H1 (cell line): Measurements from ENCODE around the gene IRF3. TPM values are rescaled to one million over a fixed set of nuclear protein-coding genes. Genes with fewer than 3 reads are reported as not detected.

Experiments
- CTCF ChIA-PET: fragments of 300-600 bp; sonication (Branson Sonifier 250); formaldehyde crosslinking; loops from one replicate; lab custom pipeline; 2021; ENCODE audit not compliant: partially characterized antibody; lab: Charles Lee
- POLR2A ChIA-PET: fragments of 300-600 bp; sonication (Branson Sonifier 250); formaldehyde crosslinking; loops from one replicate; lab custom pipeline; 2021; ENCODE audit warnings: inconsistent platforms; ENCODE audit not compliant: partially characterized antibody; lab: Charles Lee
- DNase-seq, 2 experiments: peaks; one replicate each; pipeline versions ENCODE4 v3.0.0 to v3.0.0-alpha.2; 2010 to 2022; ENCODE audit warnings: low spot score in 2 of 2, low read depth in 1 of 2, mixed read lengths in 1 of 2
- FAIRE-seq: peaks from 2 replicates; lab custom pipeline; 2011; peaks lifted over from hg19 to GRCh38; lab: Jason Lieb, UNC
- H2AFZ ChIP-seq: 2 replicates; pipeline ENCODE4 v1.8.1; 2012; ENCODE audit warnings: low read length, inconsistent platforms
- H2AK5ac ChIP-seq: 2 replicates; pipeline ENCODE4 v1.6.1; 2013; ENCODE audit warnings: low read depth, low read length
- H2BK120ac ChIP-seq: replicated peaks from 2 replicates; pipeline ENCODE3; 2013; ENCODE audit warnings: low read depth, low read length, inconsistent platforms
- H2BK12ac ChIP-seq: 2 replicates; pipeline ENCODE4 v1.6.1; 2013; ENCODE audit warnings: low read depth, low read length
- H2BK15ac ChIP-seq: 2 replicates; pipeline ENCODE4 v1.6.1; 2013; ENCODE audit warnings: low read length
- H2BK20ac ChIP-seq: 2 replicates; pipeline ENCODE4 v1.6.1; 2013; ENCODE audit warnings: low read length
- H2BK5ac ChIP-seq: 2 replicates; pipeline ENCODE4 v1.6.1; 2013; ENCODE audit warnings: low read depth, low read length
- H3K14ac ChIP-seq: 2 replicates; pipeline ENCODE4 v1.6.1; 2013; ENCODE audit warnings: inconsistent platforms; ENCODE audit not compliant: insufficient read length
- H3K18ac ChIP-seq: 2 replicates; pipeline ENCODE4 v1.6.1; 2013; ENCODE audit warnings: low read length; ENCODE audit errors: extremely low read depth
- H3K23ac ChIP-seq: 2 replicates; pipeline ENCODE4 v1.6.1; 2013; ENCODE audit warnings: inconsistent platforms; ENCODE audit not compliant: insufficient read length
- H3K23me2 ChIP-seq: 2 replicates; pipeline ENCODE4 v1.6.1; 2013; ENCODE audit warnings: low read depth, low read length
- H3K27ac ChIP-seq: 2 replicates; pipeline ENCODE4 v1.6.1; 2011; ENCODE audit warnings: low read depth, low read length, inconsistent platforms
- H3K27me3 ChIP-seq, 4 experiments: replicated peaks in 1 of 4; 1 replicate in 1 of 4; 2 replicates in 3 of 4; pipeline versions ENCODE4 v1.6.1 to v1.8.1; 2011 to 2013; ENCODE audit warnings: low read length in 3 of 4, mild to moderate bottlenecking in 3 of 4, inconsistent platforms in 2 of 4, mixed read lengths in 2 of 4, moderate library complexity in 1 of 4; ENCODE audit not compliant: control insufficient read depth in 3 of 4, insufficient read depth in 3 of 4; ENCODE audit errors: extremely low read depth in 1 of 4
- H3K36me3 ChIP-seq, 4 experiments: 2 replicates each; pipeline versions ENCODE4 v1.6.1 to v1.8.1; 2011 to 2013; ENCODE audit warnings: mild to moderate bottlenecking in 4 of 4, low read length in 3 of 4, moderate library complexity in 2 of 4, control low read depth in 1 of 4, inconsistent platforms in 1 of 4; ENCODE audit not compliant: insufficient read depth in 4 of 4, control insufficient read depth in 2 of 4
- H3K4ac ChIP-seq: replicated peaks from 2 replicates; pipeline ENCODE3; 2013; ENCODE audit warnings: low read length, low read depth, mixed read lengths, inconsistent platforms; ENCODE audit not compliant: insufficient read length
- H3K4me1 ChIP-seq, 4 experiments: replicated peaks in 1 of 4; 1 replicate in 1 of 4; 2 replicates in 3 of 4; pipeline versions ENCODE4 v1.6.1 to v1.8.1; 2011 to 2013; ENCODE audit warnings: low read length in 3 of 4, inconsistent platforms in 2 of 4, mixed read lengths in 1 of 4; ENCODE audit not compliant: insufficient read depth in 4 of 4, control insufficient read depth in 3 of 4
- H3K4me2 ChIP-seq, 2 experiments: 2 replicates each; pipeline versions ENCODE4 v1.6.1 to v1.8.1; 2011 to 2013; ENCODE audit warnings: low read depth in 2 of 2, low read length in 2 of 2, control low read depth in 1 of 2, inconsistent platforms in 1 of 2, mild to moderate bottlenecking in 1 of 2; ENCODE audit not compliant: insufficient read depth in 1 of 2
- H3K4me3 ChIP-seq, 4 experiments: fragments of 200-600, 300-600 bp in 1 of 4; sonication (generic), shearing (Covaris generic), sonication (Bioruptor Twin) in 1 of 4; 2 replicates each; pipeline versions ENCODE4 v1.5.1 to v1.8.1; 2011 to 2016; ENCODE audit warnings: low read length in 4 of 4, low read depth in 3 of 4, control low read depth in 2 of 4, inconsistent platforms in 2 of 4, mild to moderate bottlenecking in 2 of 4, mixed read lengths in 1 of 4, moderate library complexity in 1 of 4; ENCODE audit not compliant: insufficient read depth in 2 of 4; ENCODE audit errors: extremely low read depth in 1 of 4
- H3K56ac ChIP-seq: replicated peaks from 2 replicates; pipeline ENCODE3; 2013; ENCODE audit warnings: low read depth, mild to moderate bottlenecking, mixed read lengths, low read length, inconsistent platforms; ENCODE audit not compliant: insufficient read length
- H3K79me1 ChIP-seq: 2 replicates; pipeline ENCODE4 v1.6.1; 2013; ENCODE audit warnings: low read depth, low read length, control low read depth
- H3K79me2 ChIP-seq, 2 experiments: 2 replicates each; pipeline versions ENCODE4 v1.6.1 to v1.8.1; 2012 to 2013; ENCODE audit warnings: low read length in 2 of 2, mild to moderate bottlenecking in 2 of 2, inconsistent platforms in 1 of 2; ENCODE audit not compliant: insufficient read depth in 2 of 2, control insufficient read depth in 1 of 2
- H3K9ac ChIP-seq, 4 experiments: replicated peaks in 1 of 4; 1 replicate in 1 of 4; 2 replicates in 3 of 4; pipeline versions ENCODE4 v1.6.1 to v1.8.1; 2011 to 2013; ENCODE audit warnings: low read depth in 3 of 4, low read length in 3 of 4, control low read depth in 2 of 4, mild to moderate bottlenecking in 2 of 4, moderate library complexity in 2 of 4, inconsistent platforms in 1 of 4; ENCODE audit errors: extremely low read depth in 1 of 4
- H3K9me3 ChIP-seq, 2 experiments: 2 replicates each; pipeline versions ENCODE4 v1.6.1 to v1.8.1; 2012 to 2013; ENCODE audit warnings: mild to moderate bottlenecking in 2 of 2, moderate library complexity in 2 of 2, control low read depth in 1 of 2, inconsistent platforms in 1 of 2, low read depth in 1 of 2, low read length in 1 of 2, mixed read lengths in 1 of 2; ENCODE audit not compliant: insufficient read depth in 2 of 2
- H4K20me1 ChIP-seq, 2 experiments: replicated peaks in 1 of 2; 2 replicates each; pipeline versions ENCODE3 to v1.8.1; 2011 to 2013; ENCODE audit warnings: inconsistent platforms in 2 of 2, low read length in 2 of 2, mild to moderate bottlenecking in 1 of 2; ENCODE audit not compliant: insufficient read depth in 2 of 2, control insufficient read depth in 1 of 2
- H4K5ac ChIP-seq: 2 replicates; pipeline ENCODE4 v1.6.1; 2013; ENCODE audit warnings: low read length, low read depth, mixed read lengths, inconsistent platforms; ENCODE audit not compliant: insufficient read length
- H4K8ac ChIP-seq: 2 replicates; pipeline ENCODE4 v1.8.0; 2013; ENCODE audit warnings: mild to moderate bottlenecking, moderate library complexity, low read length, inconsistent platforms; ENCODE audit not compliant: insufficient read depth; ENCODE audit errors: extremely low read depth
- H4K91ac ChIP-seq: replicated peaks from 2 replicates; pipeline ENCODE3; 2013; ENCODE audit warnings: low read length, mixed read lengths, inconsistent platforms; ENCODE audit not compliant: insufficient read length
- CBX5 ChIP-seq: fragments of 300-800, 300-1000 bp; sonication (generic); IDR thresholded peaks from 2 replicates; pipeline ENCODE4 v1.7.1; 2016; ENCODE audit warnings: antibody characterized with exemption, low read length, low read depth
- CHD1 ChIP-seq: IDR thresholded peaks from 2 replicates; pipeline ENCODE4 v1.6.1; 2012; ENCODE audit warnings: low read depth, low read length, improper control_type of control experiment
- CTBP2 ChIP-seq: IDR thresholded peaks from 2 replicates; pipeline ENCODE4 v1.7.0; 2011; ENCODE audit warnings: borderline replicate concordance, mild to moderate bottlenecking, moderate library complexity, mixed read lengths, low read length; ENCODE audit not compliant: insufficient read depth, insufficient read length
- JUND ChIP-seq: IDR thresholded peaks from 2 replicates; pipeline ENCODE4 v1.6.1; 2011; ENCODE audit warnings: mild to moderate bottlenecking, improper control_type of control experiment, low read length
- KDM1A ChIP-seq: fragments of 200-600, 300-600 bp; sonication (generic); IDR thresholded peaks from 2 replicates; pipeline ENCODE4 v1.7.1; 2016; ENCODE audit warnings: mild to moderate bottlenecking, low read length, borderline replicate concordance
- MAFK ChIP-seq: IDR thresholded peaks from 2 replicates; pipeline ENCODE4 v1.6.1; 2012; ENCODE audit warnings: low read depth, mild to moderate bottlenecking, improper control_type of control experiment, low read length
- NRF1 ChIP-seq: IDR thresholded peaks from 2 replicates; pipeline ENCODE4 v1.6.1; 2011; ENCODE audit warnings: mild to moderate bottlenecking, low read depth, low read length, improper control_type of control experiment
- RAD21 ChIP-seq, 2 experiments: IDR thresholded peaks in 1 of 2; conservative IDR thresholded peaks in 1 of 2; 2 replicates each; pipeline ENCODE4 v1.6.1; 2011; ENCODE audit warnings: low read depth in 2 of 2, low read length in 2 of 2, improper control_type of control experiment in 1 of 2, inconsistent platforms in 1 of 2, mild to moderate bottlenecking in 1 of 2, moderate library complexity in 1 of 2
- RFX5 ChIP-seq: IDR thresholded peaks from 2 replicates; pipeline ENCODE4 v1.6.1; 2011; ENCODE audit warnings: low read depth, low read length, improper control_type of control experiment, borderline replicate concordance
- SIN3A ChIP-seq, 2 experiments: IDR thresholded peaks in 1 of 2; conservative IDR thresholded peaks in 1 of 2; 2 replicates each; pipeline ENCODE4 v1.6.1; 2011 to 2012; ENCODE audit warnings: low read length in 2 of 2, improper control_type of control experiment in 1 of 2, low read depth in 1 of 2, mild to moderate bottlenecking in 1 of 2
- SRF ChIP-seq: IDR thresholded peaks from 2 replicates; pipeline ENCODE4 v1.6.1; 2011; ENCODE audit warnings: mild to moderate bottlenecking, low read depth, low read length, moderate library complexity
- YY1 ChIP-seq: IDR thresholded peaks from 2 replicates; pipeline ENCODE4 v1.6.1; 2011; ENCODE audit warnings: low read depth, mild to moderate bottlenecking, low read length
- WGBS, 2 experiments: shearing (Covaris generic) in 1 of 2; methylation state at CpG; one replicate each; pipeline versions ENCODE4 v1.1.6 to v1.1.7; 2013 to 2015; ENCODE audit warnings: low lambda C conversion rate in 2 of 2, mixed read lengths in 2 of 2, inconsistent platforms in 1 of 2, low coverage in 1 of 2, missing lambda C conversion rate in 1 of 2; ENCODE audit not compliant: insufficient replicate concordance in 2 of 2, insufficient coverage in 1 of 2, insufficient read length in 1 of 2; ENCODE audit errors: extremely low coverage in 1 of 2, missing lambda C conversion rate in 1 of 2; 5-methylcytosine and 5-hydroxymethylcytosine counted together
- polyA plus RNA-seq, 7 experiments: library from polyadenylated mRNA; depleted of rRNA in 3 of 7; stranded (reverse) in 5 of 7; unstranded in 2 of 7; fragments of >200 nt in 5 of 7; fragments of 200-250 nt in 2 of 7; gene quantifications; 1 replicate in 5 of 7; 2 replicates in 1 of 7; 4 replicates in 1 of 7; pipeline versions ENCODE4 v1.2.1 to v1.2.3, GENCODE V29; 2011 to 2013; ENCODE audit warnings: missing spikeins in 2 of 7, mixed read lengths in 2 of 7
- total RNA-seq: library from RNA; stranded (reverse); fragmentation: NEBNext Ultra II Directional; extraction: Animal tissue kit (Norgen Biotek cat#: 25700); gene quantifications from 2 replicates; pipeline ENCODE4 v1.2.1, GENCODE V29; 2021

Gene IRF3
- total and polyA plus RNA-seq, 2 of the 8 experiments (the other 6 are each of a cell fraction or from before 2014, with no cell fraction given), result 103 to 114 TPM

DNA sequence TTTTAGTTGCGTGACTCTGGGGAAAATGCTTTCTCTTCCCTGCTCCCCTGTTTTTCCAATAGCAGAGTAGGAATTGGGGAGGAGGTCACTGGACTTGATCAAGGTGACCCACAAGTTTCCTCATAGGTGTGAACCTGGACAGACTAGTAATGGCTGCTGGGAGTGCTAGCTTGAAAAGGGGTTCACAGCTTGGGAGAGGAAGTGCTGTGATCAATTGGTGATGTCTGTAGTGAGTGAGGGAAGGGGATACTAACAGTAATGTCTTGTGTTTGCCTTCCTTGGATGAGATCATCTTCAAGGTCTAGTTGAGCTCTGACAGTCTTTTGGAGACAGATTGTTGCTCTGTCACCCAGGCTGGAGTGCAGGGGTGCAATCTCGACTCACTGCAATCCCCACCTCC lies 1.8 kb upstream of the IRF3 start:
- Histone ChIP-seq H3K23ac (no peak overlapping the region), H3K4me1 (peaks cover 0 to 13% (median 4%) of the 10 kb centered on the region in 4 experiments; a peak in 5 of 7 replicates), H3K23me2 (peaks cover 15% of the 10 kb centered on the region), H4K91ac (no peak overlapping the region), H3K36me3 (peaks cover 3 to 24% (median 12%) of the 10 kb centered on the region in 4 experiments; a peak in 6 of 8 replicates), H3K18ac (no peak overlapping the region), H2BK120ac (no peak overlapping the region), H3K4me3 (no peak overlapping the region), H3K9me3 (no peaks in the 10 kb centered on the region), H3K4me2 (no peak overlapping the region; a peak in 1 of 4 replicates), H3K79me2 (peaks cover 5 to 32% of the 10 kb centered on the region in 2 experiments; a peak in 2 of 4 replicates), H3K4ac (no peak overlapping the region), H4K5ac (no peak overlapping the region), H3K27ac (no peak overlapping the region), H4K8ac (no peak overlapping the region), H2AK5ac (no peak overlapping the region), H2BK5ac (no peak overlapping the region), H2BK12ac (no peak overlapping the region), H2BK20ac (no peak overlapping the region), H2BK15ac (no peak overlapping the region), H3K27me3 (no peaks in the 10 kb centered on the region), H3K14ac (no peak overlapping the region), H3K79me1 (peaks cover 2% of the 10 kb centered on the region), H3K9ac (no peak overlapping the region), H3K56ac (no peak overlapping the region), H4K20me1 (peaks cover 6 to 7% of the 10 kb centered on the region in 2 experiments), H2AFZ (no peak overlapping the region)
- 95% methylated on average over 2 of the region's 2 CpGs; no CpG with 5 or more reads in 1 of the 2 experiments for WGBS, 2 experiments
- POLR2A ChIA-PET, result interaction anchor here (0.9 to 18.0 kb wide), 5 partner anchors 6 to 72 kb away, joined by 3 to 275 read pairs (median 10); partner anchors contain the start of genes BCL2L12, IRF3 and PRMT1
- CTCF ChIA-PET, result interaction anchor here (0.8 to 3.0 kb wide), 4 partner anchors 9 to 202 kb away, joined by 3 to 11 read pairs (median 4); no protein-coding TSS in a partner anchor
- DNase-seq (no peak), FAIRE-seq (no peak)
- no peak for TF ChIP-seq SRF
- TF ChIP-seq RAD21 (IDR thresholded peaks at IDR 0.05 in 1 of 2, conservative IDR thresholded peaks at IDR 0.05 in 1 of 2; ENCODE audit: low read depth in 2 of 2, low read length in 2 of 2), result no peak
- no peak for TF ChIP-seq RFX5
- TF ChIP-seq SIN3A (conservative IDR thresholded peaks at IDR 0.05 in 1 of 2, IDR thresholded peaks at IDR 0.05 in 1 of 2; ENCODE audit: low read depth in 1 of 2, low read length in 2 of 2), result no peak
- TF ChIP-seq CBX5, result no peak
- no peak for TF ChIP-seq YY1
- TF ChIP-seq CTBP2, result no peak
- TF ChIP-seq KDM1A, result no peak
- no peak for TF ChIP-seq NRF1
- TF ChIP-seq MAFK, result no peak
- TF ChIP-seq CHD1, result no peak
- no peak for TF ChIP-seq JUND
